ENCODE data around the gene SMCHD1.
"Not testable (repeated sequence)": the region's sequence is repeated elsewhere in the genome, so short reads cannot be mapped to it uniquely, and the experiment has no call there.

The SMCHD1 gene

GRCh38 chr18:2823966-2824365, 168.4 kb downstream of the SMCHD1 start:
- no peak for DNase-seq

- no peak for DNase-seq
These were observed 169.3 kb downstream of the SMCHD1 start for GRCh38 chr18:2824865-2825264.

DNA sequence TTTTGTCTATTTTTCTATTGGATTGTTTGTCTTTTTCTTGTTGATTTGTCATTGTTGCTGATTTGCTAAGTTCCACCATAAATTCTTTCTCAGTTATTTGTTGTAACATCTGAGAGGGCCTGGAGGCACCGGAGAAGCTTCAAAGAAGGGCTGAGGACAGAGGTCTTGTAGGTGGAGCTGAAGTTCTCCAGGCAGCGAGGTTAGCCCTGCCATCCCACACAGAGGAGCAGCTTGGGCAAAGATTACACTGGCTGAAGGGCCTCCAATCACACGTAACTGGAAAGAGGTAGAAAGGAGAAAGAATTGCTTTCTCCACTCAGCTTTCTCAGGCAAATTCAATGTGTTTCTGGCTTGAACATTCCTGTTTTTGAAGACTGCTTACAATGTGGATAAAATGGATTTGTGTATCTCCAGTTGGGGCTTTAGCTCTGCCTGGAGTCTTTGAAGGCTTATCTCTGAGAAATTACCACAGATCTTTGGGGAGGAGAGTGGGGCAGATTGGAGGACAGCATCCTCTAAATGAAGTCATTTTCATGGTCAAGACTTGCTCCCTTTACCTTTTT, 170.2 kb downstream of the SMCHD1 start:
- no peak for DNase-seq

DNA sequence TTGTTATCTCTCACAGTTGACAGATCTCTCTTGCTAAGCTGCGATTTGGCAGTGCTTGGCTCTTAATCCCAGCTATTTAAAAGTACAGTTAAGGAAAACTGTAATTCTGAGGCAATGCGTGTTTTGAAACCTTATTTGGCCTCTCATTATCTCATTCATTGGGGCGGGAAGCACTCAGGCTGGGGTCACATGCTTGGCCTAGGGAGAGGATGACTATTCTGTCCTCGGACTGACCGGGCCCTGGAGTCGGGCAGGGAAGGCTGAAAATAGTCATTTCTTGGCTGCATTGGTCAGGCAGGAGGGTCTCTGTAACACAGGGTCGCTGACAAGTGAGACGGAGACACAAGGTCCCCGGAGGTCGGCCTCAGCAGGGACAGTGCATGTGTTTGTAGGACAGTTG, 171.1 kb downstream of the SMCHD1 start:
- DNase-seq = no peak

GRCh38 chr18:2827061-2827460, 171.5 kb downstream of the SMCHD1 start:
- no peak for DNase-seq

DNA sequence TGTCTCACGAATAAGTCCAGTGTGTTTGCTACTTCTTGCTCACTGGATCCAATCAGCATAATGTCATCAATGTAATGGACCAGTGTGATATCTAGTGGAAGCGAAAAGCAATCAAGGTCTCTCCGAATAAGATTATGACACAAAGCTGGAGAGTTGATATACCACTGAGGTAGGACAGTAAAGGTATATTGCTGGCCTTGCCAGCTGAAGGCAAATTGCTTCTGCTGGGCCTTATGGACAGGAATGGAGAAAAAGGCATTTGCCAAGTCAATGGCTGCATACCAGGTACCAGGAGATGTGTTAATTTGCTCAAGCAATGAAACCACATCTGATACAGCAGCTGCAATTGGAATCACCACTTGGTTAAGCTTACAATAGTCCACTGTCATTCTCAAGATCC, 180.6 kb downstream of the SMCHD1 start:
- DNase-seq = not testable (repeated sequence)

DNA sequence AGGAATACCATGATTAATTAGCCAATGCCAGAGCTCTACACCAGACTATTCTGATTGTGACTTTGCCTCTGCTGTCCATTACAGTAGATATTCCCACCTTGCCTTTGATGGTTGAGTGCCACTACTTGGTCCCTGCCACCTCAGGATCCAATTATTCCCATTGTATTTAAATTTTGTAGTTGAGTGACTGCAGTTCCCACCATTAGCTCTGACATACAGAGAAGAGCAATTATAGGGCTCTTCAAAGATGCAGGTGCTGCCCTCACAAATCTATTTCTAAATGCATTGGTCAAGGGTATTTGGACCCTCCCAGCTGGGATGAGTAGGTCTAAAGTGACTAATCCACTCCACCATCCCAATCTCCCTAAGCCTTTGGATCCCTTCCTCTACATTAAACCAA, 181.8 kb downstream of the SMCHD1 start:
- DNase-seq = not testable (repeated sequence)

DNA sequence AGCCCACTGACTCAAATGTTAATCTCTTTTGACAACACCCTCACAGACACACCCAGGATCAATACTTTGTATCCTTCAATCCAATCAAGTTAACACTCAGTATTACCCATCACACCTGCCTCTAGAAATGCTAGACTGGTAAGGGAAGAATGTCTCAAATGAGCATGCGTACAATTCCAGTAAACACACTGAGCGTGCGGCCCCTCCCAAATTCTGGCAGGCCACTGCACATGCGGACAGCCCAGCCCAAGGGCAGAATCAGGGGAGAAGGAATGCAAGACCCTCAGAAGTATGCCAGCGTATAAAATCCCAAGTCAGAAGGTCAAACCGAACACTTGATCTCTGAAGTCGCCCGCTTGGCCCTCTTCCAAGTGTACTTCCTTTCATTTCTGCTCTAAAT, 183.7 kb downstream of the SMCHD1 start:
- DNase-seq = no peak

DNA sequence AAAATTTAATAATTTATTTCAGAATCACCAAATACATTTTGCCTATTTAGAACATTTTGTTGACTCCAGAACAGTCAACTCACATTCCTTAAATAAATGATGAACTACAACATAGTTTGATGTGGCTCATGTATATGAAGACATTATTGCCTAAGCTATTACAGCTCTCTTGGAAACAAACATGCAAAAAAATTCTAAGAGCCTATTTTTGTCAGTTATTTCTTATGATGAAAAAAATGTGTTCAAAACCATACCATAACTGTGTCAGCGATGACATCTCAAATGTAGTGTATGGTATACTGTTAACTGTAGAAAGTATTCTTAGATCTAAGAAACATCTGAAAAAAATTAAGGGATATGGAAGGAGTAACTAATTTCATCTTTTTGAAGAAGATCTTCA, 185.0 kb downstream of the SMCHD1 start:
- DNase-seq = no peak

DNA sequence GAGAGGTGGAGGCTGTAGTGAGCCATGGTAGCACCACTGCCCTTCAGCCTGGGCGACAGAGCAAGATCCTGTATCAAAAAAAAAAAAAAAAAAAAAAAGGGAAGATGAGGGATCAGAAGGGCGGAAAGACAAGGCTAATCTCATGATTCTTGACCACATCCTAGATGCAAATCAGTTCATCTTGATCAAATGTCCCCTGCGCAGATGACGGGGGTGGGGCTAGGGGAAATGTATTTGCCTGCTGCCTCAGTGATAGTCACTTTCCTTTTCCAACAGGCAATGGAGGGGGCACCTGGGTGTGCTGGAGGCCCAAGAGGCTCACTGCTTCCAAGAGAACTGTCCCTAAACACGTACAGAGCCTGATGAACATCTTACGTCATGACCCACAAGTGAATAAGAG, 187.6 kb downstream of the SMCHD1 start:
- DNase-seq = no peak

DNA sequence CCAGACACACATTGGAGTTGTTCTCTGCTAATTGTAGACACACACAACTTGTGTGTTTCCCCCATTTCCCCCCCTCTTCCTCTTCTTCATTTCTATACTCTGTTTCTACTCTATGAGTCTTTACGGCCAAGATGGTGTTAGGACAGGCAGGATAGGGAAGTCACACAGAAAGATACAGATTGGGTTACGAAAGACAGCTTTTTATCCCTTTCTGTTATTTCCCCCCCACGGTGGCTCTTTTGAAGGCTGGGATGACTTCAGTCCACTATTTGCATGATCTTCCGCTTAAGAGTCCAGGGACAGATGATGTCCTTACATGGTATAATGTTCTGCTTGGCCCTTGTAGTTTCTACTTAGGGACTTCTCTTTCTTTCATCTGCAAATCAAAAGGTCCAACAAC, 189.6 kb downstream of the SMCHD1 start:
- DNase-seq = no peak

GRCh38 chr18:2846636-2847316, 191.2 kb downstream of the SMCHD1 start, which contains the start of gene EMILIN2:
Gene EMILIN2 (plus strand): TSS chr18:2847006. CDS start chr18:2847189, 183 bp downstream.
- DNase-seq = no peak

DNA sequence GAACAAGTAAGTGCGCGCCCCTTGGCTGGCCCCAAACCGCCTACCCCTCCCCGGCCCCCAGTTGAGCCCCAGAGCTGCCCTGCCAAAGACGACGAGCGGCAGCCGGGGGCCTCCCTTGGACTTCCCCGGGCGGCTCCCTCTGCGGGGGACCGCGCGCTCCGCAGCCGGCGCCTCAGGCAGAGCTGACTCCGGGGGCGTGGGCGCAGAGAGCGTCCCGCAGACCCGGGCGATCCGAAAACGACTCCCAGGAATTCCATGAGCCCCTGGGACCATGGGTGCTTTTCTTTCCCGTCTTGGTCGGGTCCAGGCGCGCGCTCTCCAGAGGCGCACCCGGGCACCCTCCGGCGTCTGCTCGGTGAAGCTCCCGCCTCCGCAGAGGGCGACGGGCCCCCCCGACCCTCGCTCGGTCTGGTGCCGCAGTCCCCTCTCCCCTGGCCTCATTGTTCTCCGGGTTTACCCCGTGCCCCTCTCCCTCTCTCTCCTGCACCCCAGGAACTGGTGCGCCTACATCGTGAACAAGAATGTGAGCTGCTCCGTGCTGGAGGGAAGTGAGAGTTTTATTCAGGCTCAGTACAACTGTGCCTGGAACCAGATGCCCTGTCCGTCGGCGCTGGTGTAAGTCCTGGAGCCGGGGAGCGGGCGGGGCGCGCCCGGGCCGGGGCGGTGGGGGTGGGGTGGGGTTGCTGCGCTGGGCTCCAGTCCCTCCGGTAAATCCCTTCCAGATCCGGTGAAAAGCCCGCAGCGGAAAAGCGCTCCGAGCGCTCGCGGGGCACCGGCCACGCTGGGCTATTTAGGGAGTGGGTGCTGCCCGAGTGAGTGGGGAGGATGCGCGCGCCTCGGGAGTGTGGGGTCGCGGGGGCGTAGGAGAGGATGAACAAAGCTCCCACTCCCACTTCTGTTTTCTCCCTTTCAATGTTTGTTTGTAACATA, 192.1 kb downstream of the SMCHD1 start:
- no peak for DNase-seq

GRCh38 chr18:2848247-2849246, 193.0 kb downstream of the SMCHD1 start:
- DNase-seq = no peak

- no peak for DNase-seq
These were observed 195.3 kb downstream of the SMCHD1 start for GRCh38 chr18:2850816-2851215.

- no peak for DNase-seq
These were observed 196.2 kb downstream of the SMCHD1 start for GRCh38 chr18:2851771-2852170.

GRCh38 chr18:2852460-2852859, 196.9 kb downstream of the SMCHD1 start:
- DNase-seq = not testable (repeated sequence)

GRCh38 chr18:2853173-2853925, 197.8 kb downstream of the SMCHD1 start:
- no peak for DNase-seq

DNA sequence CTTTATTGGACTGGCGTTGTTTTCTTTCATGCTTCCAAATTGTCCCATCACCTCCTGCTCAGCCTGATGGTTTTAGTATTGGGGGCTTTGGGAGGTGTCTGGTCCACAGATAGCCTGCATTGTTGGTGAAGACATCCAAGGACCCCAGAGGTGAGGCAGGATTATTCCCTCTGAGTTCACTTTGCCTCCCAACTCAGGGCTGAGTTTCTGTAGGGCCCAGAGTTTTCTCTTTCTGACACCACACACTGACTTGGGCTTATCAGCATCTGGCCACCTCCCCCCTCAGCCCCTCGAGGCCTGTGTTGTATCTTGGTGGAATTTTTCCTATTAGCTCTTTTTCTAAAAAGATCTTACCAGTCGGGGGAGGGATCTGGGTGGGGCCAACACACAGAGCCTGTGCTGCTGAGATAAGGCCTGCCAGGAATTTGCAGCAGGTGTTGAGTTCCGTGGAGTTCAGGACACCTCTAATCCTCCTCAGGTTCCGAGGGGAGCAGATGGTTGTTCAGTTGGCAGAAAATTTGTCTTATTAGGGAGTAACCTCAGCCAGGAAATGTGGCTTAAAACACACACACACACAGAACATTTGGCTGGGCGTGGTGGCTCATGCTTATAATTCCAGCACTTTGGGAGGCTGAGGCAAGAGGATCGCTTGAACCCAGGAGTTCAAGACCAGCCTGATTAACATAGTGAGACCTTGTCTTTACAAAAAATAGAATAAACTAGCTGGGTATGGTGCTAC, 198.6 kb downstream of the SMCHD1 start:
- DNase-seq = no peak

All from NCI-H2081 (cell line).